Tibial nerve (tissue), 4 donors: ENCODE results near the gene TYR.

Experiments used
- CTCF ChIP-seq, 5 experiments: fragments of 200-600 bp in 3 of 5; fragments of 450-650 bp in 2 of 5; sonication (generic) in 3 of 5; IDR thresholded peaks; one replicate each; pipeline ENCODE4 v1.5.1; 2016 to 2019; ENCODE audit warnings: antibody characterized with exemption in 5 of 5, mild to moderate bottlenecking in 3 of 5, moderate library complexity in 2 of 5
- EP300 ChIP-seq, 2 donors: sonication (generic); formaldehyde crosslinking; IDR thresholded peaks; one replicate each; pipeline ENCODE4 v1.6.1; 2017; ENCODE audit warnings: antibody characterized with exemption in 2 of 2, mild to moderate bottlenecking in 1 of 2

GRCh38 chr11:89182773-89183518, 5.3 kb downstream of the TYR start:
- TF ChIP-seq CTCF (IDR thresholded peaks at IDR 0.05) (no peak), EP300 (IDR thresholded peaks at IDR 0.05) (no peak)
